Left renal cortex interstitium (tissue), 4 donors: ENCODE data around the gene TBC1D3G. TPM values are rescaled to one million over a fixed set of nuclear protein-coding genes. Genes with fewer than 3 reads are reported as not detected.
"Not testable (repeated sequence)": the region's sequence is repeated elsewhere in the genome, so short reads cannot be mapped to it uniquely, and the experiment has no call there.

Source experiments
- DNase-seq, 4 donors: peaks; one replicate each; pipeline ENCODE4 v3.0.0-alpha.2; 2013; ENCODE audit warnings: low read depth in 4 of 4, low spot score in 2 of 4, missing footprints in 1 of 4
- polyA plus RNA-seq, 4 donors: library from polyadenylated mRNA; unstranded; fragments of 120-200 nt; gene quantifications; one replicate each; pipeline ENCODE4 v1.2.1, GENCODE V29; 2013; ENCODE audit not compliant: insufficient read length in 4 of 4

Gene TBC1D3G
- polyA plus RNA-seq = not detected

DNA sequence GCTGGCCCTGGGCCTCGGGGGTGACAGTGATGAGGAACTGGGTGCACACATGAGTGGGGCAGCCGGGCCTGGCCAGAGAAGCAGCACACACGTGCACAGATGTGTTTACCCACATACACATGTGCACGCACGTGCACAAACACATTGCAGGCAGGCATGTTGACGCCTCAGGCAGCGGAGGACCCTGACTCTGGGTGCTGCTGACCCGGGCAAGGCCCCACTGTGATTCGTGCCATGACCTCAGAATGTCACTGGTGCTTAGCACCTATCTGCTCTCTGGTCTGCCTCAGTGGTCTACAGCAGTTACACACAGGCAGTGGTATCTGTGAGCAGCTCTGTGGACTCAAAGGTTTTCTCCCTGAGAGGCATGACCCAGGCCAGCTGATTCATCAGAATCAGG is at the start of gene TBC1D3G:
TBC1D3G (plus strand) TSS at position 301 of the 400 bp plus-strand sequence. CDS start 1,528 bp downstream, outside the sequence.
- DNase-seq = not testable (repeated sequence)

GRCh38 chr17:36283256-36283655 is 40.4 kb upstream of the TBC1D3G start:
- DNase-seq = not testable (repeated sequence)

GRCh38 chr17:36284219-36284618 is 39.5 kb upstream of the TBC1D3G start:
- DNase-seq = not testable (repeated sequence)

DNA sequence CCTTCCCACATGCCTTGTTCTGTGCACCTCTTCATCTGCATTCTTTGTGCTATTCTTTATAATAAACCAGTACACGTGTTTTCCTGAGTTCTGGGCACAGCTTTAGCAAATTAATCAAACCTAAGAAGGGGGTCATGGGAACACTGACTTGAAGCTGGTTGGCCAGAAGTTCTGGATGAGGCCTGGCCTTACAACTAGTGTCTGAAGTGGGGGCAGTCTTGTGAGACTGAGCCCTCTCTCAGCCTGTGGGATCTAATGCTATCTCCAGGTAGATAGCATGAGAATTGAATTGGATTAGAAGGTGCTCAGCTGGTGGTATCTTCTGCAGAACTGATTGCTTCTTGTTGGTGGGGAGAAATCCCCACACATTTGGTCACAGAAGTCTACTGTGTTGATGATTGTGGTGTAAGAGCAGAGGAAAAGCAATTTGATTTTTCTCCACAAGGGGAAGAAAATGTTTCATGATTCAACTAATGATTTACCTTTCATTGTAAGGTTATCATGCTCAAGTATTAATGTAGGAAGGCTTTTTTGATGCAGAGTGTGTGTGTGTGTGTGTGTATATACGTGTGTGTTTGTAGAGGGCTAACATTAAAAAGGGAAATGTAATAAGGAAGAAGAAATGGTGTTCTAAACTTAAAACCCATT is 33.6 kb upstream of the TBC1D3G start:
- DNase-seq = not testable (repeated sequence)

DNA sequence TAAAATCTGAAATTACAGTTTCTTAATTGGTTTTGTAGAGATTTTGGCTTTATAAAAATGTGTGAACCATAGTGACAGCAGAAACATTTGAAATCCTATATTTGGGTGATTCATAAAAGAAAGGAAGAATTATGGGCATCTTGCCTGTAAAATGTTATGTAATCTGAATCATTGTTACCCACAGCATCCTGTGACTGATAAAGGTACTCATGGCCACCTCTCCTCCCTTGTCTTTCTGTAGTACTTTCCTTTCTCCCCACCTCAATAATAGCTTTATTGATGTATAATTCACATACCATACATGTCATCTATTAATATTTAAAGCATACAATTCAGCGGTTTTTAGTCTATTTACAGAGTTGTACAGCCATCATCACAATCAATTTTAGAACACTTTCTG is 28.5 kb upstream of the TBC1D3G start:
- not testable (repeated sequence) for DNase-seq

DNA sequence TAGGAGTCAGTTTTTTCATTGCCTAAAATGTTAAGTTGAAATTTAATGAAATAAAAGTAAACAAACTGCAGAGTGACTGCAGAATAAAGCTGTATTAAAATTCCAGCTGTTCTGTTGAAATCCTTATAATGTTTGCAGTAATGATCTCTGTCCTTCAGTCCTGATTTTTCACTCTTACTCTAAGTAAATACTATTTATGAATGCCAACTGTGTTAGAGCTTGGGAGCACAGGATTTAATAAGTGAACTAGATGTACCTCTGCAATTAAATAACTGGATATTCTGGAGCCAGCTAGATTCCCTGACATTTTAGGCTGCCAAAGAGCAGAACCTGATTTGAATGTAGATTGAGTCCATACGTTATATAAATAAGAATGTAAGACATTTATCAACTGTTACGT is 7.9 kb upstream of the TBC1D3G start:
- not testable (repeated sequence) for DNase-seq

GRCh38 chr17:36362496-36362895 is 38.8 kb downstream of the TBC1D3G start:
- not testable (repeated sequence) for DNase-seq

DNA sequence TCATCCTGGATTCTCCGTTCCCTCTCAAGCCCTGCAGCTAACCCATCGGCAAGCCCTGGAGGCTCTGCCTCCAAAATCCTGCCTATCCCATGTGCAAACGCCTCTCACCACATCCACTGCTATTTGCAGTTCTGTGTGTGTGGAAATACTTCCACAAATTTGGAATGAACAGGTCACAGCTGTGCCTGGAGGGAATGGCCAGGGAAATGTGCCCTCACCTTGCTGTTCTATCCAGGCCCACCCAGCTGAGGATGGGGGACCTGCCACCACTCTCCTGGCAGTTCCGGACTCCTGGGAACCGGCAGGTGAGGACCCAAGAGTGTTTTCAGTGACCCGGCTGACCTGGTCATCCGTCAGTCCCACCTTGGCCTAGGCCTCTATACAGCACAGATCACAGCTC is 52.3 kb downstream of the TBC1D3G start:
- DNase-seq = not testable (repeated sequence)

Other genes with a start within 250 kb of the TBC1D3G start
- 1 to 10 TPM in 3 of 4 donors, not detected in 1; 1.2 to 6.7 (median 2.0) TPM for gene CCL3, start 233.7 kb upstream of the TBC1D3G start, polyA plus RNA-seq
- 1 to 10 TPM in 1 of 4 donors, under 1 TPM in 3; 0.24 to 4.9 (median 0.57) TPM for gene CCL4, start 220.1 kb upstream of the TBC1D3G start, polyA plus RNA-seq
- 10 to 100 TPM in 2 of 4 donors, 1 to 10 TPM in 2; 4.5 to 22.6 (median 12.3) TPM for gene TBC1D3B, start 147.2 kb upstream of the TBC1D3G start, polyA plus RNA-seq
- gene CCL3L1, start 127.1 kb upstream of the TBC1D3G start, polyA plus RNA-seq = 1 to 10 TPM in 3 of 4 donors, under 1 TPM in 1; 0.36 to 1.5 (median 1.1) TPM
- 1 to 10 TPM in 1 of 4 donors, under 1 TPM in 2, not detected in 1; 0.74 to 3.3 (median 0.87) TPM for gene CCL4L2, start 112.8 kb upstream of the TBC1D3G start, polyA plus RNA-seq
- 1 to 10 TPM in 1 of 4 donors, under 1 TPM in 2, not detected in 1; 0.24 to 1.5 (median 0.24) TPM for gene TBC1D3I, start 59.3 kb upstream of the TBC1D3G start, polyA plus RNA-seq
- gene TBC1D3H, start 64.6 kb downstream of the TBC1D3G start, polyA plus RNA-seq = not detected
- gene ZNHIT3, start 162.8 kb downstream of the TBC1D3G start, polyA plus RNA-seq = 10 to 100 TPM; 65.6 to 80.1 (median 69.8) TPM
- 10 to 100 TPM; 28.7 to 70.9 (median 49.3) TPM for gene MYO19, start 211.0 kb downstream of the TBC1D3G start, polyA plus RNA-seq
- 10 to 100 TPM; 11.5 to 12.9 (median 11.9) TPM for gene PIGW, start 211.1 kb downstream of the TBC1D3G start, polyA plus RNA-seq
- gene GGNBP2, start 221.0 kb downstream of the TBC1D3G start, polyA plus RNA-seq = 100 to 1,000 TPM in 1 of 4 donors, 10 to 100 TPM in 3; 65.5 to 106 (median 82.6) TPM